SK-N-DZ (cell line): ENCODE data around the gene ARID2.

ENCODE experiments used
- DNase-seq: peaks from one replicate; pipeline ENCODE4 v3.0.0-alpha.2; 2015; ENCODE audit warnings: low spot score

ARID2 gene

GRCh38 chr12:45718306-45718705, 11.2 kb upstream of the ARID2 start:
- no peak for DNase-seq

GRCh38 chr12:45720069-45720468, 9.4 kb upstream of the ARID2 start:
- no peak for DNase-seq

- no peak for DNase-seq
Measured at GRCh38 chr12:45721369-45721768, 8.1 kb upstream of the ARID2 start.

- DNase-seq: no peak
Measured at GRCh38 chr12:45721954-45722353, 7.6 kb upstream of the ARID2 start.

- DNase-seq: peak; percentile 56
Measured at GRCh38 chr12:45725631-45726602, 3.6 kb upstream of the ARID2 start.

DNA sequence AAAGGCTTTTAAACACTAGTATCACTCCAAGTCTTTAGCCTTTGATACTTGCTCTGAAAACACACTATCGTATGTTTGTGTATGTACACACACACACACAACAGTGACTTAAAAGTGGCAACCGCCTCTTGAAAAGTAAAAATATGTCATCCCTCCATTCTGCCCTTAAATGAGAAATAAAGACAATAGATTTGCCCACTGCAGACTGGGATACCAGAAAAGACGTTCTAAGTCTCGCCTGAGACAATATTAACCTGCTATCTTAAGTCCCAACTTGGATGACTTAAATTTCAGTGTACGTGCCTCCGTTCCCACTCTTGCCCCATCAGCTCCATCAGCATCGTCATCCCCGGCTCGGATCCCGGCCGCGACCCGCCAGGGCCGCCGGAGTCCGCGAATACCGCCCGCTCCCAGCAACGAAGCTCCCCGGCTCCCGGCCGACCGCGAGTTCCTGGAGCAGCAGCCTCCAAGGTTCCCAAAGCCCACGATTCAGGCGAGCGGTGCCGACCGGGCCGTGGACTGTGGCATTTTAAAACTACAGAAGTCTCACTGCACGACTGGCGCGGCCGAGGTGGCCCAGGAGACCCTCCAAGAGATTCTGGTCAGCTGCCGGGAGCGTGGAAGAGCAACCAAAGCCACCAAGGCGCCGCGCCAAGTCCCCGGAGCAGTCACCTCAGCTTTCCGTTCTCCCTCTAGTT, 2.8 kb upstream of the ARID2 start:
- peak; percentile 9 for DNase-seq

GRCh38 chr12:45727301-45727979, 2.1 kb upstream of the ARID2 start:
- DNase-seq: peak; percentile 99

GRCh38 chr12:45727980-45728629, 1.4 kb upstream of the ARID2 start:
- DNase-seq: no peak

DNA sequence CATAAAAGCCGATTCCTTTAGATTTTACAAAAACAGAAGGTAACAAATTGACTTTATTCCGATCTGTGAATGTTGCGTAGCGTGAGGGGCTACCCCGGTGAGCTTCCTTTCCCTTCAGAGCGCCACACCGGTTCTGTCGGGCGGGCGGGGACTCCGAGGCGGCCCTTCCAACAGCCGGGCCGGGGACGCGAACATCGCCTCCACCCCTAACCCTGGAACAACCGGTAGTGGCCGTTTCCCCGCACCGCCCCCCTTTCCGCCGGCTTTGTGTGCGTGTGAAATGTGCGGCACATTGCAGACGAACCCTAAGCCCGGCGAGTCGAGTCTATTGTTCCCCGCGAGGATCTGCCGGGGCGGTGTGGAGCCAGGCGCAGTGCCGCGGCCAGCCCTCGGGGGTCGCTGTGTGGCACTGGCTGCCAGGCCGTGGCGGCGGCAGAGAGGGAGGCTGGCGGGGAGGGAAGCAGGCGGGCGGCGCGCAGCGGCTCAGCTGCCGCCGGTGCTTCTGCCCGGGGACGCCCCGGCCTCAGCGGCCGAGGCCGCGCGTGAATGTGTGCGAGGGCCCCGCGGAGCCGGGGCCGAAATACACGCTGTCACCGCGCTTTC, 775 bp upstream of the ARID2 start:
- peak; percentile 96 for DNase-seq

DNA sequence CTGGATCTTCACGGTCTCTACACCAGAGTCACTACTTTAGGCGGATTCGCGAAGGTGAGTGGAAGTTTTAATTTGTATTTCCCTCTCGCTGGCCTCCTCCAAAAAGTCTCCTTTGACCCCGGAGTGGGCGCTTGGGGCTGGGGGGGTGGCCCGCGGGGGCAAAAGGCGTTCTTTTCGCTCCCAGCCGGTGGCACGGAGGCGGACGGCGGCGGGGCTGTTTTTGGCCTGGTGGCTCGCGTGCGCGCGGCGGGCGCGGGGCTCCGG, 510 bp downstream of the ARID2 start:
- peak; percentile 34 for DNase-seq

- DNase-seq: peak; percentile 68
Measured at GRCh38 chr12:45730348-45731189, 1.1 kb downstream of the ARID2 start.

- no peak for DNase-seq
Measured at GRCh38 chr12:45731190-45731775, 1.8 kb downstream of the ARID2 start.

DNA sequence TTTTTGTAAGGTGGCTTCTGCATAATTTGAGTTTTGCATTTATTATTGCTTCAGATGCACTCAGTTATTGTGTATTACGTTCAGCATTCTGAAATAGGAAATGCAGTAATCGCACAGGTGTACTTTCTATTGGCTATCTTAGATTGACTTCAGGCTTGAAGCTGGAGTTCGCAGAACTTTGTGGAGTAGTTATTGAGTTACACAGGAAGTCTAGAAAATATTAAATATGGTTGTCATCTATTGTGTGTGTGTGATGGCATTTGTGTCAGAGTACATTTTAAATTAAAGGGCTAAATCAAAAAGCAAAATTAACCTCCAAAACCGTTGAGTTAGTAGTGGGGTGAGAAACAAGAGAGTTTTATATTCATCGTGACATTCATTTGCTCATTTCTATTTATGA, 2.7 kb downstream of the ARID2 start:
- DNase-seq: no peak

GRCh38 chr12:45732936-45733335, 3.4 kb downstream of the ARID2 start:
- DNase-seq: no peak

GRCh38 chr12:45737638-45738037, 8.1 kb downstream of the ARID2 start:
- no peak for DNase-seq

GRCh38 chr12:45742590-45742989, 13.1 kb downstream of the ARID2 start:
- no peak for DNase-seq

DNA sequence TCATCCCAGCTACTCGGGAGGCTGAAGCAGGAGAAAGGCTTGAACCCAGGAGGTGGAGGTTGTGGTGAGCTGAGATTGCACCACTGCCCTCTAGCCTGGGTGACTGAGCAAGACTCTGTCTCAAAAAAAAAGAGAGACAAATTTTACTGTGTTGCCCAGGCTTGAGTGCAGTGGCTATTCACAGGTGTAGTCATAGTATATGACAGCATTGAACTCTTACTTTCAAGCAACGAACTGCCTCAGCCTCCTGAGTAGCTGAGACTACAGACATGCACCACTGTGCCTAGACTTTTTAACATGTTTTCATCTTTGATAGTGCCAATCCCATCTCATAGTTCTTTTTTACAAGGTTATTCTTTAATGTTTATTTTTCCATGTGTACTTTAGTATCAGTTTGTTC, 13.7 kb downstream of the ARID2 start:
- no peak for DNase-seq

- peak; percentile 22 for DNase-seq
Measured at GRCh38 chr12:45745861-45746277, 16.4 kb downstream of the ARID2 start.

DNA sequence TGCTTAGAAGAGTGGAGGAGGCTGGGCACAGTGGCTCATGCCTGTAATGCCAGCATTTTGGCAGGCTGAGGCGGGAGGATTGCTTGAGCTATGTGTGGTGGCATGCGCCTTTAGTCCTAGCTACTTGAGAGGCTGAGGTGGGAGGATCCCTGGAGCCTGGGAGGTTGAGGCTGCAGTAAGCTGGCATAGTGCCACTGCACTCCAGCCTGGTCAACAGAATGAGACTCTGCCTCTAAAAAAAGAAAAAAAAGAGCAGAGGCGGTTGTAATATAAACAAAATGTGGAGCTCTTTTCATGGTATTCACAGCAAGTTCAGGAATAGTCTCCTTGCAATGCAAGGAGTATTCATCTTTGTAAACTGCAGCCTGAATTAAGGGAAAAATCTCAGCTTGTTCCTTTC, 27.2 kb downstream of the ARID2 start:
- no peak for DNase-seq

DNA sequence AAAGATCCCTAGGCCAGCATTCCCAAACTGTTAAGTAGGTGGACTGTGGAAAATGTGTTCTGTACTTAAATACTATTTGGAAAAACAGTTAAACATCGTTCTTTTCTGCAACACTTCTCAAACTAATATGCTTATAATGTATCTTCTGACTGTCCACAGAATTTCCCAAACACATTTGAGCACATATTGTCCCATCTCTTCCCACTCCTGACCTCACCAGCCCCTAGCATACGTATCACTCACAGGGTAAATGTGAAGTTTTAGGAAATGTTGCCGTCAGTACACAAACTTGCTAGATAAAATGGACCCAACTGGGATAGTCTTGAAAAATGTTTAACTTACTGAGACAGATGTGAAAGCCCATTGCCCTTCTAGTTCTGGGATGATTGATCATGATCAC, 27.7 kb downstream of the ARID2 start:
- no peak for DNase-seq
